Neuronal stem cell (in vitro differentiated cells): ENCODE measurements around the gene PCLO.
"Not testable (repeated sequence)": the region's sequence is repeated elsewhere in the genome, so short reads cannot be mapped to it uniquely, and the experiment has no call there.

ENCODE experiments used
- DNase-seq: peaks from one replicate; pipeline ENCODE4 v3.0.0-alpha.2; 2013; ENCODE audit warnings: low spot score
- H2AFZ ChIP-seq: one replicate; pipeline ENCODE4 v1.6.1; 2013; ENCODE audit warnings: mild to moderate bottlenecking, low read length, inconsistent platforms
- H2AK5ac ChIP-seq: 2 replicates; pipeline ENCODE4 v1.6.1; 2013; ENCODE audit warnings: low read depth, mild to moderate bottlenecking, inconsistent platforms, low read length, moderate library complexity, mixed read lengths
- H2BK120ac ChIP-seq: 2 replicates; pipeline ENCODE4 v1.6.1; 2013; ENCODE audit warnings: low read depth, mild to moderate bottlenecking, inconsistent platforms, low read length, moderate library complexity, mixed read lengths
- H2BK12ac ChIP-seq: one replicate; pipeline ENCODE4 v1.6.1; 2013; ENCODE audit warnings: low read length, inconsistent platforms
- H2BK15ac ChIP-seq: 2 replicates; pipeline ENCODE4 v1.6.1; 2013; ENCODE audit warnings: mild to moderate bottlenecking, low read length, inconsistent platforms, mixed read lengths
- H2BK5ac ChIP-seq: one replicate; pipeline ENCODE4 v1.6.1; 2013; ENCODE audit warnings: inconsistent platforms, mild to moderate bottlenecking, low read length, moderate library complexity
- H3K14ac ChIP-seq: one replicate; pipeline ENCODE4 v1.6.1; 2013; ENCODE audit warnings: low read length, inconsistent platforms
- H3K18ac ChIP-seq: 2 replicates; pipeline ENCODE4 v1.6.1; 2013; ENCODE audit warnings: low read length, inconsistent platforms
- H3K23ac ChIP-seq: 2 replicates; pipeline ENCODE4 v1.6.1; 2013; ENCODE audit warnings: low read depth, mild to moderate bottlenecking, mixed read lengths, low read length, inconsistent platforms; ENCODE audit not compliant: poor library complexity
- H3K27ac ChIP-seq: replicated peaks from 3 replicates; pipeline ENCODE4 v1.5.1; 2013; ENCODE audit warnings: low read length, inconsistent platforms
- H3K27me3 ChIP-seq, 3 experiments: 2 replicates each; pipeline ENCODE4 v1.6.1; 2013; ENCODE audit warnings: low read length in 3 of 3, mild to moderate bottlenecking in 2 of 3, inconsistent platforms in 1 of 3, low read depth in 1 of 3, mixed read lengths in 1 of 3, moderate library complexity in 1 of 3; ENCODE audit not compliant: control insufficient read depth in 3 of 3, insufficient read depth in 3 of 3
- H3K36me3 ChIP-seq, 2 donors: replicated peaks in 1 of 2; 2 replicates each; pipeline ENCODE4 v1.6.1; 2013; ENCODE audit warnings: low read length in 2 of 2; ENCODE audit not compliant: control insufficient read depth in 2 of 2, insufficient read depth in 2 of 2
- H3K4ac ChIP-seq: 2 replicates; pipeline ENCODE4 v1.6.1; 2013; ENCODE audit warnings: inconsistent platforms, mild to moderate bottlenecking, low read length, moderate library complexity
- H3K4me1 ChIP-seq, 2 donors: 1 replicate in 1 of 2; 2 replicates in 1 of 2; pipeline ENCODE4 v1.6.1; 2013; ENCODE audit warnings: low read length in 2 of 2, low read depth in 1 of 2; ENCODE audit not compliant: control insufficient read depth in 2 of 2, insufficient read depth in 1 of 2
- H3K4me2 ChIP-seq: one replicate; pipeline ENCODE4 v1.6.1; 2013; ENCODE audit warnings: mild to moderate bottlenecking, low read length, inconsistent platforms; ENCODE audit not compliant: insufficient read depth, poor library complexity, severe bottlenecking
- H3K4me3 ChIP-seq, 2 donors: 2 replicates each; pipeline ENCODE4 v1.5.1; 2013; ENCODE audit warnings: low read length in 2 of 2, mild to moderate bottlenecking in 2 of 2, inconsistent platforms in 1 of 2, moderate library complexity in 1 of 2
- H3K79me1 ChIP-seq: one replicate; pipeline ENCODE4 v1.6.1; 2013; ENCODE audit warnings: low read depth, mild to moderate bottlenecking, inconsistent platforms, low read length, moderate library complexity
- H3K9ac ChIP-seq: one replicate; pipeline ENCODE4 v1.6.1; 2013; ENCODE audit warnings: mild to moderate bottlenecking, low read depth, low read length, inconsistent platforms; ENCODE audit not compliant: poor library complexity
- H3K9me3 ChIP-seq, 2 donors: replicated peaks in 1 of 2; 2 replicates each; pipeline versions ENCODE3 to v1.6.1; 2013; ENCODE audit warnings: low read length in 2 of 2, mild to moderate bottlenecking in 2 of 2, inconsistent platforms in 1 of 2, low read depth in 1 of 2, mixed read lengths in 1 of 2, moderate library complexity in 1 of 2; ENCODE audit not compliant: control insufficient read depth in 2 of 2, insufficient read depth in 1 of 2
- H4K8ac ChIP-seq: one replicate; pipeline ENCODE4 v1.6.1; 2013; ENCODE audit warnings: low read depth, mild to moderate bottlenecking, inconsistent platforms, low read length, moderate library complexity
- H4K91ac ChIP-seq: one replicate; pipeline ENCODE4 v1.6.1; 2013; ENCODE audit warnings: low read length, low read depth, mild to moderate bottlenecking, inconsistent platforms; ENCODE audit not compliant: poor library complexity
- WGBS, 2 donors: extraction: QIAGEN DNeasy Blood & Tissue Kit; methylation state at CpG; one replicate each; pipeline ENCODE4 v1.1.7; 2013; ENCODE audit warnings: missing lambda C conversion rate in 2 of 2, mixed read lengths in 1 of 2; ENCODE audit not compliant: insufficient read length in 2 of 2, insufficient replicate concordance in 1 of 2; ENCODE audit errors: extremely low coverage in 2 of 2; 5-methylcytosine and 5-hydroxymethylcytosine counted together

PCLO gene

GRCh38 chr7:83036130-83036529 lies 126.6 kb downstream of the PCLO start:
- no peaks in the 10 kb centered on the region for H3K36me3 ChIP-seq
- H3K23ac ChIP-seq, result no peak overlapping the region
- no peak overlapping the region for H2AK5ac ChIP-seq
- H2BK15ac ChIP-seq, result no peak overlapping the region
- H2BK12ac ChIP-seq, result no peak overlapping the region
- H3K4me2 ChIP-seq, result no peak overlapping the region
- H2AFZ ChIP-seq, result no peak overlapping the region
- no peak overlapping the region for H3K9ac ChIP-seq
- H3K4me1 ChIP-seq, result peaks cover 0 to 4% of the 10 kb centered on the region in 2 donors
- WGBS, 2 donors, result no CpG with 5 or more reads among the region's 2 CpGs
- no peak overlapping the region for H4K91ac ChIP-seq
- no peaks in the 10 kb centered on the region for H3K27me3 ChIP-seq
- H3K79me1 ChIP-seq, result no peaks in the 10 kb centered on the region
- no peaks in the 10 kb centered on the region for H3K9me3 ChIP-seq
- no peak overlapping the region for H2BK120ac ChIP-seq
- no peak overlapping the region for H2BK5ac ChIP-seq
- no peak for DNase-seq
- H4K8ac ChIP-seq, result no peak overlapping the region
- no peak overlapping the region for H3K14ac ChIP-seq
- H3K4ac ChIP-seq, result no peak overlapping the region
- no peak overlapping the region for H3K4me3 ChIP-seq
- no peak overlapping the region for H3K27ac ChIP-seq
- H3K18ac ChIP-seq, result no peak overlapping the region

- H2BK120ac ChIP-seq, result no peak overlapping the region
- H4K91ac ChIP-seq, result no peak overlapping the region
- H4K8ac ChIP-seq, result no peak overlapping the region
- H3K4ac ChIP-seq, result no peak overlapping the region
- no peak overlapping the region for H3K4me2 ChIP-seq
- no peak overlapping the region for H2BK15ac ChIP-seq
- no peaks in the 10 kb centered on the region for H3K79me1 ChIP-seq
- no peak overlapping the region for H3K9ac ChIP-seq
- no peaks in the 10 kb centered on the region for H3K9me3 ChIP-seq
- no peak overlapping the region for H3K23ac ChIP-seq
- H3K36me3 ChIP-seq, result no peaks in the 10 kb centered on the region
- no peak overlapping the region for H3K14ac ChIP-seq
- no peak overlapping the region for H2BK12ac ChIP-seq
- no peak overlapping the region for H3K4me3 ChIP-seq
- H2AK5ac ChIP-seq, result no peak overlapping the region
- no peak for DNase-seq
- no peak overlapping the region for H2BK5ac ChIP-seq
- no peak overlapping the region for H3K18ac ChIP-seq
- no peak overlapping the region for H3K27ac ChIP-seq
- no peaks in the 10 kb centered on the region for H3K27me3 ChIP-seq
- no peaks in the 10 kb centered on the region for H3K4me1 ChIP-seq
- H2AFZ ChIP-seq, result no peak overlapping the region
Measured at GRCh38 chr7:83032195-83032594, 130.5 kb downstream of the PCLO start.

GRCh38 chr7:83023817-83024665 lies 138.6 kb downstream of the PCLO start:
- not testable (repeated sequence) for H2BK12ac ChIP-seq, H3K4me1 ChIP-seq

GRCh38 chr7:83021032-83021431 lies 141.7 kb downstream of the PCLO start:
- Histone ChIP-seq H3K4me2 (no peak overlapping the region), H3K14ac (no peak overlapping the region), H2AFZ (no peak overlapping the region), H3K18ac (no peak overlapping the region), H3K9ac (no peak overlapping the region), H3K4me3 (no peak overlapping the region), H3K23ac (no peak overlapping the region), H3K36me3 (no peaks in the 10 kb centered on the region), H3K4me1 (no peaks in the 10 kb centered on the region), H3K27me3 (no peaks in the 10 kb centered on the region), H2AK5ac (no peak overlapping the region), H2BK15ac (no peak overlapping the region), H2BK12ac (no peak overlapping the region), H3K4ac (no peak overlapping the region), H3K79me1 (no peaks in the 10 kb centered on the region), H3K9me3 (peaks cover 0 to 8% of the 10 kb centered on the region in 2 donors), H2BK5ac (no peak overlapping the region), H2BK120ac (no peak overlapping the region), H3K27ac (no peak overlapping the region), H4K91ac (no peak overlapping the region), H4K8ac (no peak overlapping the region)
- no peak for DNase-seq
- no CpG with 5 or more reads among the region's 1 CpG for WGBS, 2 donors

More at GRCh38 chr7:83023817-83024665, 138.6 kb downstream of the PCLO start:
- H4K91ac ChIP-seq, DNase-seq, H3K4ac ChIP-seq, H3K36me3 ChIP-seq, H3K4me2 ChIP-seq, H3K23ac ChIP-seq, H3K9ac ChIP-seq, H3K9me3 ChIP-seq, H4K8ac ChIP-seq, H3K4me3 ChIP-seq, H2BK15ac ChIP-seq, H2AFZ ChIP-seq, H3K27me3 ChIP-seq, H3K18ac ChIP-seq, H2BK5ac ChIP-seq, H3K14ac ChIP-seq, H2AK5ac ChIP-seq, H3K27ac ChIP-seq, H3K79me1 ChIP-seq, H2BK120ac ChIP-seq: not testable (repeated sequence)
- WGBS, 2 donors, result no CpG with 5 or more reads among the region's 31 CpGs
